ENCODE results near the gene NPBWR2. TPM values are rescaled to one million over a fixed set of nuclear protein-coding genes. Genes with fewer than 3 reads are reported as not detected.

Gene NPBWR2
- total RNA-seq, 1 experiment from 2014 or later, result not detected

DNA sequence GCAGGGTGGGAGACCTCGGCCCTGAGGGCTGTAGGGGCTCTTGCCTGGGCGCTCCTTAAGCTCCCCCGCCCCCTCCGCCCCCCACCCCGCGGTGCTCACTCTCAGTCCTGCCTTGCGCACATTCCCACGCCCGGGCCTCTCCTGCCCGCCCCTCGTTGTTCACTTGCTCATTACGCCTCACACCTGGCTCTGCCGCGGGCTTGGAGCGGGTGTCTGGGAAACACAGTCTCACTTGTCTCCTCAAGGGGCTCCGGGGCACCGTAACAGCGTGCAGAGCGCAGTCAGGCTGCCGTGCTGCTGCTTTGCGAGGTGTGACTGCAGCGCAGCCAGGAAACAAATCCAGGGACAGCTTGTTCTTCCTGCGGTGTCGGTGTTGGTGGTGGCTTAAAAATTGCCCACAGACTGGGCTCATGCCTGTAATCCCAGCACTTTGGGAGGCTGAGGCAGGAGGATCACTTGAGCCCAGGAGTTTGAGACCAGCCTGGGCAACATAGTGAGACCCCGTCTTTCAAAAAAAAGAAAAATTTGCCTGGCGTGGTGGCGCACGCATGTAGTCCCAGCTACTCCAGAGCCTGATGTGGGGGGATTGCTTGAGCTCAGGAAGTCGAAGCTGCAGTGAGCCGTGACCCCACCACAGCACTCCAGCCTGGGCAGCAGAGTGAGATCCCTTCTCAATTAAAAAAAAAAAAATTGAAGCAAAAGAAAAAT lies 4.6 kb downstream of the NPBWR2 start:
- DNase-seq (ENCODE audit: unreplicated experiment), result no peak
- intact Hi-C loops (cut with micrococcal nuclease), result no loop called here
- H3K9me3 Mint-ChIP-seq (ENCODE audit: unreplicated experiment), result no peaks in the 10 kb centered on the region
- no peak overlapping the region for H3K27ac Mint-ChIP-seq (ENCODE audit: low read depth, unreplicated experiment)
- BruUV-seq (replicated peaks), result no TSS peak
- CTCF ChIA-PET, result interaction anchor here (1.4 kb wide), 1 partner anchor 18 kb away, joined by 4 read pairs; the partner anchor contains the start of gene LKAAEAR1
- peaks cover 46% of the 10 kb centered on the region for H3K27me3 Mint-ChIP-seq (ENCODE audit: insufficient read depth, unreplicated experiment)
- H3K4me1 Mint-ChIP-seq (ENCODE audit: insufficient read depth, unreplicated experiment), result no peaks in the 10 kb centered on the region
- no peak overlapping the region for H3K4me3 Mint-ChIP-seq (ENCODE audit: unreplicated experiment)
- POLR2A ChIA-PET, result no interaction called here
- no peaks in the 10 kb centered on the region for H3K36me3 Mint-ChIP-seq (ENCODE audit: insufficient read depth, unreplicated experiment)
- TF ChIP-seq, protein P1, sequence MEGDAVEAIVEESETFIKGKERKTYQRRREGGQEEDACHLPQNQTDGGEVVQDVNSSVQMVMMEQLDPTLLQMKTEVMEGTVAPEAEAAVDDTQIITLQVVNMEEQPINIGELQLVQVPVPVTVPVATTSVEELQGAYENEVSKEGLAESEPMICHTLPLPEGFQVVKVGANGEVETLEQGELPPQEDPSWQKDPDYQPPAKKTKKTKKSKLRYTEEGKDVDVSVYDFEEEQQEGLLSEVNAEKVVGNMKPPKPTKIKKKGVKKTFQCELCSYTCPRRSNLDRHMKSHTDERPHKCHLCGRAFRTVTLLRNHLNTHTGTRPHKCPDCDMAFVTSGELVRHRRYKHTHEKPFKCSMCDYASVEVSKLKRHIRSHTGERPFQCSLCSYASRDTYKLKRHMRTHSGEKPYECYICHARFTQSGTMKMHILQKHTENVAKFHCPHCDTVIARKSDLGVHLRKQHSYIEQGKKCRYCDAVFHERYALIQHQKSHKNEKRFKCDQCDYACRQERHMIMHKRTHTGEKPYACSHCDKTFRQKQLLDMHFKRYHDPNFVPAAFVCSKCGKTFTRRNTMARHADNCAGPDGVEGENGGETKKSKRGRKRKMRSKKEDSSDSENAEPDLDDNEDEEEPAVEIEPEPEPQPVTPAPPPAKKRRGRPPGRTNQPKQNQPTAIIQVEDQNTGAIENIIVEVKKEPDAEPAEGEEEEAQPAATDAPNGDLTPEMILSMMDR (IDR thresholded peaks at IDR 0.05; ENCODE audit: unreplicated experiment), result no peak

DNA sequence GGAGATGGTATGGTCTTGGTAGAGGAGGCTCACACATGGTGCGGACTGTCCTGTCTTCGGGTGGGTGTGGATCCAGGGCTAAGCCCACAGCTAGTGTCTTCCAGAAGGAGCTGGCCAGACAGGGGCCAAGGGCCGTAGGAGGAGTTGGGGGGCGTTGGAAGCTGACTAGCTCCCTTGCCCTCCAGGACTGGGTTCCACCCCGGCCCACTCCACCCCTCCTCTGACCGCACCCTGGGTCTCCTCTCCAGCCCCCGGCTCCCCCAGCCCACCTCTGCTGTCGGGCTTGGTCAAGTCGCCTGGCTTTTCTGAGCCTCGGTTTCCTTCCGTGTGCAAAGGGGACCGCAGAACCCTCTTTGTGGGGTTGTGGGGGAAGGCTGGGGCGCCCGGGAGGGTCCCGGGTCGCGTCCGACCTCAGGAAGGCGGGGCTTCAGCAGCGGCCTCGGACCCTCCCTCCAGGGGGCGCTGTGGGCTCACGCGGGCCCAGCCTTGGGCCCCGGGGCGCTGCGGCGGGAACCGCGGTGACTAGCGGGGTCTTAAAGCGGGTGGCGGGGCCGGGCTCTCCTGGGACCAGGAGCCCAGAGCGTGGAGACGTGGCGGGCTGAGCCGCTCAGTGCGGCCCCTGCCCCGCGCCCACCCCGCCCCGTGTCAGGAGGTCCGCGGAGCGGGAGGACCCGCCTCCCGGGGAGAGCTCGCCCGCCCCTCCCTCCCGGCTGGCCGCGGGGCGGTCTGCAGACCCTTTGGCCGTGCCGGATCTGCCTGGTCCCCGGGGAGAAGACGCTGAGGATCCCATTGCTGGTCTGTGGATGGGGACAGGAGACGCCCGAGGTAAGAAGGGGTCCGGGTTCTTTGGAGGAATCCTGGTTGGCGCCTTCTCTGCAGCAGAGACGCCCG lies 5.4 kb downstream of the NPBWR2 start:
- H3K4me3 Mint-ChIP-seq (ENCODE audit: unreplicated experiment), result no peak overlapping the region
- no peak for DNase-seq (ENCODE audit: unreplicated experiment)

DNA sequence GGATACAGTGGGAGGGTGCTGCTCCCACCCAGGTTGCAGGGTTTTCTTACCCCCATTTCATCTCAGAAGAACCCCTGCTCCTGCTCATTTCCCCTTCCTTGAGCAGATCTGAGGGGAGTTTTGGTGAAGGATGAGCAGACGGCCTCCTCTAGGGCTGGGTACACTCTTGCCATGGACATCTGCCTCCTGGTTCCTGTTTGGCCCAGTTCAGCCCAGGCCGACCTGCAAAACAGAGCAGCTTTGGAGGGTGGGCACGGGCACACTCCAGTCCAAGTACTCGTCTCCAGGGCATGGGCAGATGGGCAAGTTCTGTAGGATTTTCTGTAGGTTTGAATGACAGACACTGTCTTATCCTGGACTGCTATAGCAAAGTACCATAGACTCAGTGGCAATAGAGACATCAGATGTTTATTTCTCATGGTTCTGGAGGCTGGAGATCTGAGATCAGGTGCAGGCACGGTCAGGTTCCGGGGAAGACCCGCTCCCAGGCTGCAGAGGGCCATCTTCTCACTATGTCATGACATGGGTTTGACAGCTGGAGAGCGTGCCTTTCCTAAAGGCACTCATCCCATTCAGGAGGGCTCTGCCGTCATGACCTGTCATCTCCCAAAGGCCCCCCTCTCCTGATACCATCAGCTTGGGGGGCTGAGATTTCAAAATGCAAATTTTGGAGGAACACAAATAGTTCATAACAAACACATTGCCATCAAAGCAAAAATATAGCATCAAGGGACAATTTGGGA lies 6.2 kb downstream of the NPBWR2 start:
- CTCF ChIA-PET, result interaction anchor here (0.6 to 2.1 kb wide), 9 partner anchors 9 to 82 kb away, joined by 3 to 6 read pairs (median 3); partner anchors contain the start of gene LKAAEAR1

More for the DNA sequence above, 5.4 kb downstream of the NPBWR2 start:
- no peaks in the 10 kb centered on the region for H3K4me1 Mint-ChIP-seq (ENCODE audit: insufficient read depth, unreplicated experiment)
- no peaks in the 10 kb centered on the region for H3K36me3 Mint-ChIP-seq (ENCODE audit: insufficient read depth, unreplicated experiment)
- no TSS peak for BruUV-seq (replicated peaks)
- ChIA-PET POLR2A (no interaction called here), CTCF (interaction anchor here (0.6 to 1.4 kb wide), 7 partner anchors 10 to 83 kb away, joined by 3 to 6 read pairs (median 3); partner anchors contain the start of gene LKAAEAR1)
- intact Hi-C loops (cut with micrococcal nuclease), result no loop called here
- H3K27me3 Mint-ChIP-seq (ENCODE audit: insufficient read depth, unreplicated experiment), result peaks cover 44% of the 10 kb centered on the region
- H3K9me3 Mint-ChIP-seq (ENCODE audit: unreplicated experiment), result peaks cover 2% of the 10 kb centered on the region
- H3K27ac Mint-ChIP-seq (ENCODE audit: low read depth, unreplicated experiment), result no peak overlapping the region
- TF ChIP-seq, protein P1 (IDR thresholded peaks at IDR 0.05; ENCODE audit: unreplicated experiment), result peak; percentile 53

More for the DNA sequence above, 6.2 kb downstream of the NPBWR2 start:
- TF ChIP-seq, protein P1 (IDR thresholded peaks at IDR 0.05; ENCODE audit: unreplicated experiment), result no peak
- H3K4me1 Mint-ChIP-seq (ENCODE audit: insufficient read depth, unreplicated experiment), result no peaks in the 10 kb centered on the region
- H3K36me3 Mint-ChIP-seq (ENCODE audit: insufficient read depth, unreplicated experiment), result no peaks in the 10 kb centered on the region
- peaks cover 39% of the 10 kb centered on the region for H3K27me3 Mint-ChIP-seq (ENCODE audit: insufficient read depth, unreplicated experiment)
- DNase-seq (ENCODE audit: unreplicated experiment), result no peak
- intact Hi-C loops (cut with micrococcal nuclease), result no loop called here
- no TSS peak for BruUV-seq (replicated peaks)
- POLR2A ChIA-PET, result no interaction called here
- H3K4me3 Mint-ChIP-seq (ENCODE audit: unreplicated experiment), result no peak overlapping the region
- H3K9me3 Mint-ChIP-seq (ENCODE audit: unreplicated experiment), result peaks cover 8% of the 10 kb centered on the region
- no peak overlapping the region for H3K27ac Mint-ChIP-seq (ENCODE audit: low read depth, unreplicated experiment)
